Sigmoid colon (tissue), 4 donors: ENCODE results near the gene BMPR1A.

ENCODE experiments used
- CTCF ChIP-seq, 4 experiments: fragments of 450-650 bp in 3 of 4; fragments of 200-600 bp in 1 of 4; IDR thresholded peaks; one replicate each; pipeline ENCODE4 v1.5.1; 2016 to 2019; ENCODE audit warnings: antibody characterized with exemption in 4 of 4, mild to moderate bottlenecking in 3 of 4, moderate library complexity in 2 of 4
- EP300 ChIP-seq, 4 donors: sonication (generic); formaldehyde crosslinking; IDR thresholded peaks; one replicate each; pipeline ENCODE4 v1.6.1; 2017; ENCODE audit warnings: antibody characterized with exemption in 4 of 4
- POLR2A ChIP-seq, 2 donors: fragments of 450-650 bp; IDR thresholded peaks; one replicate each; pipeline ENCODE4 v1.6.1; 2016; ENCODE audit warnings: antibody characterized with exemption in 2 of 2, mild to moderate bottlenecking in 2 of 2, moderate library complexity in 2 of 2

GRCh38 chr10:86867149-86867548, 110.7 kb downstream of the BMPR1A start:
- TF ChIP-seq CTCF (IDR thresholded peaks at IDR 0.05) (no peak), POLR2A (IDR thresholded peaks at IDR 0.05) (no peak), EP300 (IDR thresholded peaks at IDR 0.05) (no peak)
